Endodermal cell (in vitro differentiated cells): Measurements from ENCODE around the gene GPC6. TPM values are rescaled to one million over a fixed set of nuclear protein-coding genes. Genes with fewer than 3 reads are reported as not detected.

ENCODE experiments used
- DNase-seq: peaks from one replicate; pipeline ENCODE4 v3.0.0-alpha.2; 2017
- H3K27ac ChIP-seq: 2 replicates; pipeline ENCODE4 v1.5.1; 2013; ENCODE audit warnings: mild to moderate bottlenecking, low read depth, low read length, moderate library complexity
- H3K27me3 ChIP-seq: 2 replicates; pipeline ENCODE4 v1.6.1; 2013; ENCODE audit warnings: mild to moderate bottlenecking, low read length, moderate library complexity; ENCODE audit not compliant: insufficient read depth, control insufficient read depth, poor library complexity, severe bottlenecking
- H3K36me3 ChIP-seq: 2 replicates; pipeline ENCODE4 v1.7.0; 2013; ENCODE audit warnings: mild to moderate bottlenecking, low read length, moderate library complexity; ENCODE audit not compliant: control insufficient read depth, insufficient read depth
- H3K4me1 ChIP-seq: one replicate; pipeline ENCODE4 v1.7.0; 2013; ENCODE audit warnings: low read length; ENCODE audit not compliant: control insufficient read depth, insufficient read depth
- H3K4me3 ChIP-seq: 2 replicates; pipeline ENCODE4 v1.5.1; 2013; ENCODE audit warnings: mild to moderate bottlenecking, low read length, moderate library complexity
- H3K9ac ChIP-seq: 2 replicates; pipeline ENCODE4 v1.6.1; 2013; ENCODE audit warnings: mild to moderate bottlenecking, low read length, moderate library complexity; ENCODE audit not compliant: poor library complexity, severe bottlenecking; ENCODE audit errors: extremely low read depth
- H3K9me3 ChIP-seq: 2 replicates; pipeline ENCODE4 v1.6.1; 2013; ENCODE audit warnings: mild to moderate bottlenecking, low read length, moderate library complexity; ENCODE audit not compliant: control insufficient read depth
- H3K27ac Mint-ChIP-seq: 2 replicates; pipeline ENCODE4 v1.8.0; 2020; ENCODE audit warnings: mixed read lengths
- H3K27me3 Mint-ChIP-seq: 2 replicates; pipeline ENCODE4 v1.8.0; 2021; ENCODE audit warnings: mild to moderate bottlenecking, mixed read lengths; ENCODE audit not compliant: insufficient read depth
- H3K36me3 Mint-ChIP-seq: 2 replicates; pipeline ENCODE4 v1.8.0; 2020; ENCODE audit warnings: low read depth, mixed read lengths
- H3K4me1 Mint-ChIP-seq: 2 replicates; pipeline ENCODE4 v1.8.0; 2020; ENCODE audit warnings: mixed read lengths
- H3K4me3 Mint-ChIP-seq: 2 replicates; pipeline ENCODE4 v1.8.0; 2020; ENCODE audit warnings: mild to moderate bottlenecking, moderate library complexity, mixed read lengths
- H3K9me3 Mint-ChIP-seq: 2 replicates; pipeline ENCODE4 v1.8.0; 2020; ENCODE audit warnings: mild to moderate bottlenecking, mixed read lengths
- WGBS, 2 experiments: methylation state at CpG; one replicate each; pipeline versions ENCODE4 v1.1.5 to v1.1.7; 2013; ENCODE audit warnings: missing lambda C conversion rate in 2 of 2, mixed read lengths in 1 of 2; ENCODE audit not compliant: insufficient coverage in 1 of 2, insufficient read length in 1 of 2; 5-methylcytosine and 5-hydroxymethylcytosine counted together
- total RNA-seq, 2 donors: library from RNA; stranded (reverse); fragmentation: NEBNext Ultra II Directional in 1 of 2; extraction: Animal tissue kit (Norgen Biotek cat#: 25700) in 1 of 2; gene quantifications; 2 replicates in 1 of 2; 3 replicates in 1 of 2; pipeline ENCODE4 v1.2.1, GENCODE V29; 2021
- TF ChIP-seq, protein P1 (sequence below): fragments of 200-600 bp; sonication (generic); conservative IDR thresholded peaks from 2 replicates; pipeline ENCODE4 v1.5.0; 2021; ENCODE audit warnings: antibody characterized with exemption, mild to moderate bottlenecking

Gene GPC6
- total RNA-seq, 2 donors from 2014 or later: 69.6 to 80.4 TPM

- Mint-ChIP-seq H3K27me3 (no peaks in the 10 kb centered on the region), H3K36me3 (peaks cover 12% of the 10 kb centered on the region), H3K9me3 (no peaks in the 10 kb centered on the region), H3K27ac (no peak overlapping the region), H3K4me3 (no peak overlapping the region), H3K4me1 (peaks cover 21% of the 10 kb centered on the region)
- 80 to 92% methylated on average over 1 to 2 of the region's 2 CpGs for WGBS, 2 experiments
- no peaks in the 10 kb centered on the region for H3K27me3 ChIP-seq
- no peak overlapping the region for H3K4me3 ChIP-seq
- H3K9ac ChIP-seq: no peak overlapping the region
- no peaks in the 10 kb centered on the region for H3K9me3 ChIP-seq
- H3K27ac ChIP-seq: no peak overlapping the region
- TF ChIP-seq, protein P1, sequence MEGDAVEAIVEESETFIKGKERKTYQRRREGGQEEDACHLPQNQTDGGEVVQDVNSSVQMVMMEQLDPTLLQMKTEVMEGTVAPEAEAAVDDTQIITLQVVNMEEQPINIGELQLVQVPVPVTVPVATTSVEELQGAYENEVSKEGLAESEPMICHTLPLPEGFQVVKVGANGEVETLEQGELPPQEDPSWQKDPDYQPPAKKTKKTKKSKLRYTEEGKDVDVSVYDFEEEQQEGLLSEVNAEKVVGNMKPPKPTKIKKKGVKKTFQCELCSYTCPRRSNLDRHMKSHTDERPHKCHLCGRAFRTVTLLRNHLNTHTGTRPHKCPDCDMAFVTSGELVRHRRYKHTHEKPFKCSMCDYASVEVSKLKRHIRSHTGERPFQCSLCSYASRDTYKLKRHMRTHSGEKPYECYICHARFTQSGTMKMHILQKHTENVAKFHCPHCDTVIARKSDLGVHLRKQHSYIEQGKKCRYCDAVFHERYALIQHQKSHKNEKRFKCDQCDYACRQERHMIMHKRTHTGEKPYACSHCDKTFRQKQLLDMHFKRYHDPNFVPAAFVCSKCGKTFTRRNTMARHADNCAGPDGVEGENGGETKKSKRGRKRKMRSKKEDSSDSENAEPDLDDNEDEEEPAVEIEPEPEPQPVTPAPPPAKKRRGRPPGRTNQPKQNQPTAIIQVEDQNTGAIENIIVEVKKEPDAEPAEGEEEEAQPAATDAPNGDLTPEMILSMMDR: no peak
- DNase-seq: no peak
- H3K4me1 ChIP-seq: peaks cover 5% of the 10 kb centered on the region
- peaks cover 6% of the 10 kb centered on the region for H3K36me3 ChIP-seq
Measured at GRCh38 chr13:94311893-94312292, 1085.3 kb downstream of the GPC6 start.

DNA sequence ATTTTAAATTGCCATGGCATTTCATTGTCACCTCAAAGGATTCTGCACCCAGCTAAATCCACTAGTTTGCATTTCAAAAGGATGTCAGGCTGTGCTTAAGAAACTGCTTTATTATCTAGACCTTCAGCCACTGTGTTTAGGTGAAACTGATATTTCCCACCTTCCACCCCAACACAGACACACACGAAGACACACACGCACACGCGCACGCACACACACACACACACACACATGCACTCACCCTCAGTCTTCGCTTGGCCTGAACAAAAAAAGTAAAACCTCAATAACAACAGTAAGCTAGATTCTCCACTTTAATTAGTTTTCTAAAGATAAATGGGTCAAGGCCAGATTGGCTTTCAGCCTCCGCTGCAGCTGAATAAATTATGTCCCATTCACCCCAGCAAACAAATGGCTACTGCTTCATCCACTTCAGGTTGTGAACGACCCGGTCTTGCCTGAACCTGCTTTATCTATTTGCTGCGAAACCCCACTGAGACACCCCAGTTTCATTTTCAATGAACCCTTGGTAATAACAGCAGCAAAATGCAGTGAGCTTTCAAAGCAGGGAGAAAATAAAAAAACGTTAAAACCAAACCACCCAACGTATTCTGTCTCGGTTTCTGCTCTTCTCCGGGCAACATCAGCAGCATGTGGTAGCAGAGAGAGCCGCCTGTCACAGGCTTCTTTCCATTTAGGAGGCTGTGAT is 1086.1 kb downstream of the GPC6 start:
- H3K9me3 ChIP-seq: no peaks in the 10 kb centered on the region
- peaks cover 6% of the 10 kb centered on the region for H3K36me3 ChIP-seq
- H3K4me1 Mint-ChIP-seq: peaks cover 21% of the 10 kb centered on the region
- DNase-seq: no peak
- no peaks in the 10 kb centered on the region for H3K9me3 Mint-ChIP-seq
- no peak overlapping the region for H3K9ac ChIP-seq
- H3K36me3 Mint-ChIP-seq: peaks cover 12% of the 10 kb centered on the region
- peak overlapping the region; percentile 71 for H3K27ac ChIP-seq
- WGBS, 2 experiments: 58 to 79% methylated on average over 11 to 15 of the region's 15 CpGs
- peak overlapping the region; percentile 62 for H3K27ac Mint-ChIP-seq
- TF ChIP-seq, protein P1: no peak
- H3K27me3 Mint-ChIP-seq: no peaks in the 10 kb centered on the region
- H3K4me3 Mint-ChIP-seq: no peak overlapping the region
- H3K4me1 ChIP-seq: peaks cover 5% of the 10 kb centered on the region
- no peak overlapping the region for H3K4me3 ChIP-seq
- H3K27me3 ChIP-seq: no peaks in the 10 kb centered on the region

DNA sequence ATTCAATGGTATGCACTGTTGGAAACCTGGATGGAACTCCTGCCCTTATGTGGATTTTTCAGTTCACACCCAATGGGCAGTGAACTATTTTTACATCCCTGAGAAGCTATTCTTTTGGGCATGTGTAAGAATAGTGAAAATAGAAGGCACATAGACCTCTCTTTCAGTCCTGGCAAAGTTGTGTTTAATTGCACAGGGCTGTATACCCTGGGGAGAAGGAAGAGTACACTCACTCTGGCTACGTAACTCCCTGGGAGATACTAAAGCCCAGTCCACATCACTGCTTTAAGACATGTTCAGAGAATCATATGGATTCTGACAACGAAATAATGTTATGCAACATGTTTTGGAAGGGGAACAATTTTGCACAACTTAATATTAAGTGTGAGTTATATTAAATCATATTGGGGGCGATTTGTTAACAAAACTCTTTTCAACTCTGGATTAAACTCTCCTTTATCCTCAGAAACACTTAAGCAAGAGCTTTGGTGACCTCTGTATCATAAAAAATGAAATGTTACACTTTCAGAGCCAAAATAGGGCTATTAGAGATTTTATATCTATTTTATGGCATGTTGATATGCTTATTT is 1086.8 kb downstream of the GPC6 start:
- Histone ChIP-seq H3K9ac (no peak overlapping the region), H3K9me3 (no peaks in the 10 kb centered on the region), H3K4me3 (no peak overlapping the region), H3K36me3 (peaks cover 6% of the 10 kb centered on the region), H3K27me3 (no peaks in the 10 kb centered on the region), H3K4me1 (peaks cover 5% of the 10 kb centered on the region), H3K27ac (peak overlapping the region; percentile 29)
- DNase-seq: no peak
- Mint-ChIP-seq H3K4me1 (peaks cover 21% of the 10 kb centered on the region), H3K27me3 (no peaks in the 10 kb centered on the region), H3K4me3 (no peak overlapping the region), H3K36me3 (peaks cover 12% of the 10 kb centered on the region), H3K27ac (no peak overlapping the region), H3K9me3 (no peaks in the 10 kb centered on the region)
- TF ChIP-seq, protein P1: no peak
- WGBS, 2 experiments: 80 to 100% methylated on average over 1 to 2 of the region's 3 CpGs
